Dermis blood vessel endothelial cell (primary cell): ENCODE measurements around the gene PRKAG2. TPM values are rescaled to one million over a fixed set of nuclear protein-coding genes. Genes with fewer than 3 reads are reported as not detected.

ENCODE experiments used
- DNase-seq: peaks from one replicate; pipeline ENCODE4 v3.0.0; 2010
- total RNA-seq: library from RNA; depleted of rRNA; stranded (reverse); fragments of >200 nt; gene quantifications from 2 replicates; pipeline ENCODE4 v1.2.3, GENCODE V29; 2014

The PRKAG2 gene
- total RNA-seq, 1 donor from 2014 or later = 16.8 TPM

GRCh38 chr7:151707757-151708156, 169.2 kb downstream of the PRKAG2 start:
- DNase-seq = no peak

GRCh38 chr7:151707105-151707469, 169.8 kb downstream of the PRKAG2 start:
- no peak for DNase-seq

GRCh38 chr7:151706277-151707104, 170.4 kb downstream of the PRKAG2 start:
- no peak for DNase-seq

GRCh38 chr7:151705636-151706276, 171.2 kb downstream of the PRKAG2 start:
- DNase-seq = peak; percentile 77

GRCh38 chr7:151704960-151705635, 171.8 kb downstream of the PRKAG2 start:
- no peak for DNase-seq

- no peak for DNase-seq
These were observed 172.5 kb downstream of the PRKAG2 start for GRCh38 chr7:151704299-151704959.

GRCh38 chr7:151702961-151703360, 174.0 kb downstream of the PRKAG2 start:
- DNase-seq = no peak

- DNase-seq = no peak
These were observed 176.2 kb downstream of the PRKAG2 start for GRCh38 chr7:151700586-151701165.

- DNase-seq = no peak
These were observed 177.0 kb downstream of the PRKAG2 start for GRCh38 chr7:151699928-151700319.

- no peak for DNase-seq
These were observed 177.6 kb downstream of the PRKAG2 start for GRCh38 chr7:151699147-151699927.

GRCh38 chr7:151697942-151698341, 179.0 kb downstream of the PRKAG2 start:
- no peak for DNase-seq

- DNase-seq = no peak
These were observed 179.4 kb downstream of the PRKAG2 start for GRCh38 chr7:151697515-151697895.

GRCh38 chr7:151696721-151697514, 180.0 kb downstream of the PRKAG2 start:
- no peak for DNase-seq

GRCh38 chr7:151695951-151696541, 180.9 kb downstream of the PRKAG2 start:
- DNase-seq = no peak

GRCh38 chr7:151694828-151695580, 181.9 kb downstream of the PRKAG2 start:
- no peak for DNase-seq

GRCh38 chr7:151694441-151694827, 182.5 kb downstream of the PRKAG2 start:
- DNase-seq = no peak

- no peak for DNase-seq
These were observed 183.8 kb downstream of the PRKAG2 start for GRCh38 chr7:151693140-151693539.

GRCh38 chr7:151692721-151693120, 184.2 kb downstream of the PRKAG2 start:
- DNase-seq = no peak

- no peak for DNase-seq
These were observed 185.5 kb downstream of the PRKAG2 start for GRCh38 chr7:151691449-151691848.

- DNase-seq = peak; percentile 25
These were observed 186.3 kb downstream of the PRKAG2 start for GRCh38 chr7:151690606-151691005.
